Stimulated activated CD4-positive, alpha-beta T cell treated with anti-CD3 and anti-CD28 coated beads, Interleukin-4, amount 100 ng/mL, for 4 hours (primary cell): ENCODE data around the gene ATXN3.
A peak's percentile ranks its signal among the peaks of the same experiment; 100 is the strongest.
"Not testable (repeated sequence)": the region's sequence is repeated elsewhere in the genome, so short reads cannot be mapped to it uniquely, and the experiment has no call there.

Experiments used
- DNase-seq, 2 experiments: peaks; one replicate each; pipeline ENCODE4 v3.0.0-alpha.2; 2020

Gene ATXN3

GRCh38 chr14:92058006-92058917, 48.1 kb downstream of the ATXN3 start:
- no peak for DNase-seq

GRCh38 chr14:92049781-92050180, 56.6 kb downstream of the ATXN3 start:
- no peak for DNase-seq

- DNase-seq = not testable (repeated sequence)
These were observed 57.2 kb downstream of the ATXN3 start for GRCh38 chr14:92049221-92049620.

- not testable (repeated sequence) for DNase-seq
These were observed 60.5 kb downstream of the ATXN3 start for GRCh38 chr14:92045904-92046303.

GRCh38 chr14:92041766-92042165, 64.6 kb downstream of the ATXN3 start:
- not testable (repeated sequence) for DNase-seq

GRCh38 chr14:92041203-92041602, 65.2 kb downstream of the ATXN3 start:
- no peak for DNase-seq

- DNase-seq = no peak
These were observed 65.8 kb downstream of the ATXN3 start for GRCh38 chr14:92040431-92041051.

GRCh38 chr14:92039719-92040430, 66.5 kb downstream of the ATXN3 start, which contains the start of gene TRIP11:
Gene TRIP11 (minus strand): TSS chr14:92040059. CDS start chr14:92039685, 374 bp downstream.
- peak; percentile 91 to 92 for DNase-seq

GRCh38 chr14:92039063-92039718, 67.2 kb downstream of the ATXN3 start:
- DNase-seq = peak; percentile 3 to 7

- DNase-seq = no peak
These were observed 68.4 kb downstream of the ATXN3 start for GRCh38 chr14:92037989-92038388.

GRCh38 chr14:92035890-92036289, 70.5 kb downstream of the ATXN3 start:
- DNase-seq = no peak

- no peak for DNase-seq
These were observed 72.3 kb downstream of the ATXN3 start for GRCh38 chr14:92033906-92034687.

- DNase-seq = no peak
These were observed 72.9 kb downstream of the ATXN3 start for GRCh38 chr14:92033433-92033832.

- DNase-seq = no peak
These were observed 79.7 kb downstream of the ATXN3 start for GRCh38 chr14:92026548-92027190.

GRCh38 chr14:92022036-92022435, 84.3 kb downstream of the ATXN3 start:
- no peak for DNase-seq

GRCh38 chr14:92021523-92021922, 84.9 kb downstream of the ATXN3 start:
- DNase-seq = no peak

GRCh38 chr14:92014040-92014439, 92.3 kb downstream of the ATXN3 start:
- no peak for DNase-seq

GRCh38 chr14:92012121-92012748, 94.1 kb downstream of the ATXN3 start:
- no peak for DNase-seq

GRCh38 chr14:92010644-92011043, 95.7 kb downstream of the ATXN3 start:
- no peak for DNase-seq

GRCh38 chr14:92009604-92010003, 96.8 kb downstream of the ATXN3 start:
- no peak for DNase-seq
